ENCODE measurements around the gene TMEM201.

The TMEM201 gene

GRCh38 chr1:9652379-9653209 lies 63.9 kb downstream of the TMEM201 start:
- 0 out of 2 replicates have a peak, but pooled peaks cover 2% of the 10 kb centered on the region for H3K4me1 ChIP-seq (ENCODE audit: control insufficient read depth, insufficient read depth, low read length)
- peak overlapping the region; percentile 29 for H3K4me3 ChIP-seq (ENCODE audit: low read depth, low read length)
- POLR2A ChIA-PET = no interaction called here
- no peaks in the 10 kb centered on the region for H3K9me3 ChIP-seq (ENCODE audit: control insufficient read depth, insufficient read depth, low read depth, low read length)
- 0 out of 2 replicates have a peak, but pooled peaks have one; percentile 0 for TF ChIP-seq ZFP69B (tag by site-specific recombination; IDR thresholded peaks at IDR 0.05)
- no peak for TF ChIP-seq ZNF677 (tag by site-specific recombination; IDR thresholded peaks at IDR 0.05)
- 0 out of 2 replicates have a peak, but pooled peaks have one; percentile 11 for TF ChIP-seq ZBTB20 (tag by site-specific recombination; IDR thresholded peaks at IDR 0.05)
- TF ChIP-seq ZNF776 (tag by site-specific recombination; IDR thresholded peaks at IDR 0.05; ENCODE audit: borderline replicate concordance) = no peak
- TF ChIP-seq ZFHX2 (tag by site-specific recombination; conservative IDR thresholded peaks at IDR 0.05) = peak; percentile 93
- TF ChIP-seq EGR2 (tag by site-specific recombination; IDR thresholded peaks at IDR 0.05; ENCODE audit: low read depth) = peak; percentile 91
- H3K36me3 ChIP-seq (ENCODE audit: control insufficient read depth in 2 of 2, insufficient read depth in 1 of 2, low read length in 2 of 2) = no peaks in the 10 kb centered on the region
- no peak overlapping the region for H3K27ac ChIP-seq (ENCODE audit: extremely low read depth, low read depth, low read length)
- CTCF ChIA-PET = interaction anchor here (0.6 to 2.5 kb wide), 4 partner anchors 25 to 603 kb away, joined by 3 to 9 read pairs (median 3); no protein-coding TSS in a partner anchor

- H3K9me3 ChIP-seq (ENCODE audit: control insufficient read depth, insufficient read depth, low read depth, low read length) = no peaks in the 10 kb centered on the region
- no peak overlapping the region for H3K27ac ChIP-seq (ENCODE audit: extremely low read depth, low read depth, low read length)
- H3K4me3 ChIP-seq (ENCODE audit: low read depth, low read length) = no peak overlapping the region
- ChIA-PET CTCF (interaction anchor here (0.6 kb wide), 1 partner anchor 59 kb away, joined by 3 read pairs; no protein-coding TSS in a partner anchor), POLR2A (no interaction called here)
- no peak for TF ChIP-seq RBAK (tag by site-specific recombination; IDR thresholded peaks at IDR 0.05)
- TF ChIP-seq ZXDB (tag by site-specific recombination; IDR thresholded peaks at IDR 0.05) = no peak
- TF ChIP-seq, protein P1, sequence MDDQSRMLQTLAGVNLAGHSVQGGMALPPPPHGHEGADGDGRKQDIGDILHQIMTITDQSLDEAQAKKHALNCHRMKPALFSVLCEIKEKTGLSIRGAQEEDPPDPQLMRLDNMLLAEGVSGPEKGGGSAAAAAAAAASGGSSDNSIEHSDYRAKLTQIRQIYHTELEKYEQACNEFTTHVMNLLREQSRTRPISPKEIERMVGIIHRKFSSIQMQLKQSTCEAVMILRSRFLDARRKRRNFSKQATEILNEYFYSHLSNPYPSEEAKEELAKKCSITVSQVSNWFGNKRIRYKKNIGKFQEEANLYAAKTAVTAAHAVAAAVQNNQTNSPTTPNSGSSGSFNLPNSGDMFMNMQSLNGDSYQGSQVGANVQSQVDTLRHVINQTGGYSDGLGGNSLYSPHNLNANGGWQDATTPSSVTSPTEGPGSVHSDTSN (CRISPR knock-in tag; IDR thresholded peaks at IDR 0.05) = no peak
- no peak for TF ChIP-seq ZNF664 (tag by site-specific recombination; IDR thresholded peaks at IDR 0.05)
- no peak for TF ChIP-seq ZNF16 (tag by site-specific recombination; IDR thresholded peaks at IDR 0.05; ENCODE audit: low read depth)
- TF ChIP-seq INSM2 (tag by site-specific recombination; IDR thresholded peaks at IDR 0.05) = no peak
- TF ChIP-seq ZNF48 (tag by site-specific recombination; IDR thresholded peaks at IDR 0.05) = no peak
- no peak for TF ChIP-seq GLIS2 (tag by site-specific recombination; IDR thresholded peaks at IDR 0.05)
- TF ChIP-seq MZF1 (tag by site-specific recombination; IDR thresholded peaks at IDR 0.05; ENCODE audit: borderline replicate concordance) = no peak
- TF ChIP-seq ZNF629 (tag by site-specific recombination; IDR thresholded peaks at IDR 0.05) = no peak
- TF ChIP-seq ZEB2 (tag by site-specific recombination; IDR thresholded peaks at IDR 0.05) = no peak
- TF ChIP-seq ZNF837 (tag by site-specific recombination; IDR thresholded peaks at IDR 0.05) = no peak
- no peak for TF ChIP-seq ZNF138 (tag by site-specific recombination; IDR thresholded peaks at IDR 0.05; ENCODE audit: borderline replicate concordance)
- H3K4me1 ChIP-seq (ENCODE audit: control insufficient read depth, insufficient read depth, low read length) = 0 out of 2 replicates have a peak, but pooled peaks cover 2% of the 10 kb centered on the region
- H3K36me3 ChIP-seq (ENCODE audit: control insufficient read depth in 2 of 2, insufficient read depth in 1 of 2, low read length in 2 of 2) = no peaks in the 10 kb centered on the region
These were observed 64.4 kb downstream of the TMEM201 start for GRCh38 chr1:9653210-9653490.

- H3K9me3 ChIP-seq (ENCODE audit: control insufficient read depth, insufficient read depth, low read depth, low read length) = no peaks in the 10 kb centered on the region
- 0 out of 2 replicates have a peak, but pooled peaks cover 2% of the 10 kb centered on the region for H3K4me1 ChIP-seq (ENCODE audit: control insufficient read depth, insufficient read depth, low read length)
- CTCF ChIA-PET = interaction anchor here (1.3 kb wide), 1 partner anchor 27 kb away, joined by 3 read pairs; no protein-coding TSS in a partner anchor
- H3K27ac ChIP-seq (ENCODE audit: extremely low read depth, low read depth, low read length) = no peak overlapping the region
- POLR2A ChIA-PET = no interaction called here
- no peak overlapping the region for H3K4me3 ChIP-seq (ENCODE audit: low read depth, low read length)
- H3K36me3 ChIP-seq (ENCODE audit: control insufficient read depth in 2 of 2, insufficient read depth in 1 of 2, low read length in 2 of 2) = no peaks in the 10 kb centered on the region
- TF ChIP-seq ZNF214 (tag by site-specific recombination; IDR thresholded peaks at IDR 0.05; ENCODE audit: borderline replicate concordance) (no peak), HOXD13 (CRISPR knock-in tag; IDR thresholded peaks at IDR 0.05; ENCODE audit: borderline replicate concordance) (no peak), RBAK (tag by site-specific recombination; IDR thresholded peaks at IDR 0.05) (no peak), ZNF548 (tag by site-specific recombination; IDR thresholded peaks at IDR 0.05) (no peak), ZNF660 (tag by site-specific recombination; IDR thresholded peaks at IDR 0.05) (no peak)
- TF ChIP-seq, protein P2, sequence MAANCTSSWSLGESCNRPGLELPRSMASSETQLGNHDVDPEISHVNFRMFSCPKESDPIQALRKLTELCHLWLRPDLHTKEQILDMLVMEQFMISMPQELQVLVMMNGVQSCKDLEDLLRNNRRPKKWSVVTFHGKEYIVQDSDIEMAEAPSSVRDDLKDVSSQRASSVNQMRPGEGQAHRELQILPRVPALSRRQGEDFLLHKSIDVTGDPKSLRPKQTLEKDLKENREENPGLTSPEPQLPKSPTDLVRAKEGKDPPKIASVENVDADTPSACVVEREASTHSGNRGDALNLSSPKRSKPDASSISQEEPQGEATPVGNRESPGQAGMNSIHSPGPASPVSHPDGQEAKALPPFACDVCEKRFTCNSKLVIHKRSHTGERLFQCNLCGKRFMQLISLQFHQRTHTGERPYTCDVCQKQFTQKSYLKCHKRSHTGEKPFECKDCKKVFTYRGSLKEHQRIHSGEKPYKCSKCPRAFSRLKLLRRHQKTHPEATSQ (tag by site-specific recombination; IDR thresholded peaks at IDR 0.05) = no peak
- TF ChIP-seq, protein P3, sequence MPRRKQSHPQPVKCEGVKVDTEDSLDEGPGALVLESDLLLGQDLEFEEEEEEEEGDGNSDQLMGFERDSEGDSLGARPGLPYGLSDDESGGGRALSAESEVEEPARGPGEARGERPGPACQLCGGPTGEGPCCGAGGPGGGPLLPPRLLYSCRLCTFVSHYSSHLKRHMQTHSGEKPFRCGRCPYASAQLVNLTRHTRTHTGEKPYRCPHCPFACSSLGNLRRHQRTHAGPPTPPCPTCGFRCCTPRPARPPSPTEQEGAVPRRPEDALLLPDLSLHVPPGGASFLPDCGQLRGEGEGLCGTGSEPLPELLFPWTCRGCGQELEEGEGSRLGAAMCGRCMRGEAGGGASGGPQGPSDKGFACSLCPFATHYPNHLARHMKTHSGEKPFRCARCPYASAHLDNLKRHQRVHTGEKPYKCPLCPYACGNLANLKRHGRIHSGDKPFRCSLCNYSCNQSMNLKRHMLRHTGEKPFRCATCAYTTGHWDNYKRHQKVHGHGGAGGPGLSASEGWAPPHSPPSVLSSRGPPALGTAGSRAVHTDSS (tag by site-specific recombination; IDR thresholded peaks at IDR 0.05) = no peak
These were observed 64.9 kb downstream of the TMEM201 start for GRCh38 chr1:9653491-9654050.
